Esophagus muscularis mucosa (tissue), 4 donors: ENCODE measurements around the gene C9orf85. TPM values are rescaled to one million over a fixed set of nuclear protein-coding genes. Genes with fewer than 3 reads are reported as not detected.
"Not testable (repeated sequence)": the region's sequence is repeated elsewhere in the genome, so short reads cannot be mapped to it uniquely, and the experiment has no call there.

Source experiments
- DNase-seq: peaks from one replicate; pipeline ENCODE4 v3.0.0-alpha.2; 2017; ENCODE audit errors: extremely low spot score
- H3K27ac ChIP-seq, 4 donors: fragments of 200-600 bp; sonication (generic); replicated peaks in 1 of 4; 1 replicate in 3 of 4; 2 replicates in 1 of 4; pipeline ENCODE4 v1.5.1; 2016 to 2019; ENCODE audit warnings: mild to moderate bottlenecking in 1 of 4
- H3K27me3 ChIP-seq, 4 donors: fragments of 200-600 bp; sonication (generic); one replicate each; pipeline versions ENCODE4 v1.5.1 to v1.6.0; 2016 to 2019
- H3K36me3 ChIP-seq, 4 donors: fragments of 200-600 bp; sonication (generic); one replicate each; pipeline ENCODE4 v1.5.1; 2016 to 2019
- H3K4me1 ChIP-seq, 4 donors: fragments of 200-600 bp; sonication (generic); one replicate each; pipeline ENCODE4 v1.5.1; 2016 to 2019
- H3K4me3 ChIP-seq, 4 donors: fragments of 200-600 bp; sonication (generic); 1 replicate in 2 of 4; 2 replicates in 2 of 4; pipeline ENCODE4 v1.5.1; 2016 to 2019; ENCODE audit warnings: mild to moderate bottlenecking in 4 of 4, moderate library complexity in 1 of 4
- H3K9me3 ChIP-seq, 4 donors: fragments of 200-600 bp; sonication (generic); 1 replicate in 3 of 4; 2 replicates in 1 of 4; pipeline ENCODE4 v1.5.1; 2016 to 2019
- EP300 ChIP-seq: sonication (generic); formaldehyde crosslinking; IDR thresholded peaks from one replicate; pipeline ENCODE4 v1.6.1; 2017; ENCODE audit warnings: antibody characterized with exemption
- POLR2A ChIP-seq: fragments of 450-650 bp; IDR thresholded peaks from one replicate; pipeline ENCODE4 v1.6.1; 2017; ENCODE audit warnings: antibody characterized with exemption, moderate library complexity, mild to moderate bottlenecking, low read depth
- POLR2AphosphoS5 ChIP-seq, 2 donors: sonication (generic); formaldehyde crosslinking; IDR thresholded peaks; one replicate each; pipeline ENCODE4 v1.6.1; 2017; ENCODE audit warnings: antibody characterized with exemption in 2 of 2
- WGBS: methylation state at CpG from one replicate; pipeline ENCODE4 v1.1.5; 2018; 5-methylcytosine and 5-hydroxymethylcytosine counted together
- intact Hi-C: fragments of 100-400 bp; cut with DNase I; formaldehyde crosslinking; loops from one replicate; pipeline ENCODE4 v1.15.1; 2023
- total RNA-seq, 4 donors: library from RNA; depleted of rRNA; stranded (reverse); fragments of >200 nt; gene quantifications; one replicate each; pipeline versions ENCODE4 v1.1.0 to v1.2.1, GENCODE V29; 2016
- TF ChIP-seq, protein P1 (sequence below), 3 experiments: fragments of 200-600 bp in 2 of 3; fragments of 450-650 bp in 1 of 3; sonication (generic) in 2 of 3; IDR thresholded peaks; one replicate each; pipeline ENCODE4 v1.5.1; 2017 to 2019; ENCODE audit warnings: antibody characterized with exemption in 3 of 3, mild to moderate bottlenecking in 2 of 3, moderate library complexity in 1 of 3

C9orf85 gene
- total RNA-seq, 4 donors from 2014 or later, result 5.8 to 12.3 (median 8.5) TPM

DNA sequence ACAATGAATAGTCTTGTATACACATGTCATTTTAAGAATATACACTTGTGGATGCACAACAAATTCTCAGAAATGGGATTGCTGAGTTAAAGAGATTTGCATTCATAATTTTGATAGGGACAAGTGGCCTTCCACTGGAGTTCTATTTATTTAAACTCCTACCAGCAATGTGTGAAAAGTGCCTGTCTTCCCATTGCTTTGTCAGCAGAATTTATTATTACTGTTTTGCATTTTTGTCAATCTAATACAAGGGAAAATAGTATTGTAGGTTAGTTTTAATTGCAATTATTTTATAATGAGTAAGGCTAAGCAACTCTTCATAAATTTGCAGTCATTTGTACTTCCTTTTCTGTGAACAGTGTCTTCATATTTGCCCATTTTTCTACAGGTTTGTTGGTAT is 94.0 kb downstream of the C9orf85 start:
- no peak for DNase-seq
- Histone ChIP-seq H3K4me1 (no peaks in the 10 kb centered on the region), H3K36me3 (no peaks in the 10 kb centered on the region), H3K27ac (no peak overlapping the region), H3K27me3 (no peaks in the 10 kb centered on the region), H3K4me3 (no peak overlapping the region), H3K9me3 (no peaks in the 10 kb centered on the region)
- no peak for TF ChIP-seq EP300
- TF ChIP-seq POLR2A, result no peak
- TF ChIP-seq, protein P1, sequence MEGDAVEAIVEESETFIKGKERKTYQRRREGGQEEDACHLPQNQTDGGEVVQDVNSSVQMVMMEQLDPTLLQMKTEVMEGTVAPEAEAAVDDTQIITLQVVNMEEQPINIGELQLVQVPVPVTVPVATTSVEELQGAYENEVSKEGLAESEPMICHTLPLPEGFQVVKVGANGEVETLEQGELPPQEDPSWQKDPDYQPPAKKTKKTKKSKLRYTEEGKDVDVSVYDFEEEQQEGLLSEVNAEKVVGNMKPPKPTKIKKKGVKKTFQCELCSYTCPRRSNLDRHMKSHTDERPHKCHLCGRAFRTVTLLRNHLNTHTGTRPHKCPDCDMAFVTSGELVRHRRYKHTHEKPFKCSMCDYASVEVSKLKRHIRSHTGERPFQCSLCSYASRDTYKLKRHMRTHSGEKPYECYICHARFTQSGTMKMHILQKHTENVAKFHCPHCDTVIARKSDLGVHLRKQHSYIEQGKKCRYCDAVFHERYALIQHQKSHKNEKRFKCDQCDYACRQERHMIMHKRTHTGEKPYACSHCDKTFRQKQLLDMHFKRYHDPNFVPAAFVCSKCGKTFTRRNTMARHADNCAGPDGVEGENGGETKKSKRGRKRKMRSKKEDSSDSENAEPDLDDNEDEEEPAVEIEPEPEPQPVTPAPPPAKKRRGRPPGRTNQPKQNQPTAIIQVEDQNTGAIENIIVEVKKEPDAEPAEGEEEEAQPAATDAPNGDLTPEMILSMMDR (IDR thresholded peaks at IDR 0.05), result no peak
- TF ChIP-seq POLR2AphosphoS5 (IDR thresholded peaks at IDR 0.05), result no peak
- intact Hi-C loops, result no loop called here

DNA sequence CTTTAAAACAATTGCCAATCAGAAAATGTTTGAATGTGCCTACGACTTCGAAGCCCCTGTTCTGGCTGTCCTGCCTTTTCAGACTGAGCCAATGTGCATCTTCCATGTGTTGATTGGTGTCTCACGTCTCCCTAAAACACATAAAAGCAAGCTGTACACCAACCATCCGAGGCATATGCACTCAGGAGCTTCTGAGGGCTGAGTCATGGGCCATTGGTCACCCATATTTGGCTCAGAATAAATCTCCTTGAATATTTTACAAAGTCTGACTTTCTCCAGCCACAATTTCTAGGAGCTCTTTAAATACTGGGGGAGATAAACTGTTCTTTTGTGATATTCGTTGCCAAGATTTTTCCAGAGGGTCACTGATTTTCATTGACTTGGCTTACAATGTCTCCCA is 95.1 kb downstream of the C9orf85 start:
- TF ChIP-seq POLR2A (no peak), EP300 (no peak), POLR2AphosphoS5 (IDR thresholded peaks at IDR 0.05) (no peak)
- TF ChIP-seq, protein P1 (IDR thresholded peaks at IDR 0.05), result no peak

DNA sequence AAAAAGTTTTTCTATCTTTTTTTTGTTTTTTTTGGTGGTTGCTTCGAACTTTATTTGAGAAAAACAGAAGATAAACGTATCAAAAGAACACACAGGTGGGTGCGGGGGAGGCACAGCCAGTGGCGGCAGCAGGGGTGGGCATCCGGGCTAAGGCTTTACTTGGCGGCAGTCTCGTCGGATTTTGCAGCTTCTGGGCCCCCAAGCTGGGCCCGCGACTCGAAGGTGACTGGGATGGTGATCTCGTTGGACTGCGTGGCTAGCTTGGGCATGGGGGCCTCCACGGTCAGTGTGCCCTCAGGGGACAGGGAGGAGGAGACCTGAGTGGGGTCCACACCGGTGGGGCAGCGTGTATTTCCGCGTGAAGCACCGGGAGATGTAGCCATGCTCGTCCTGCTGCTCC is 96.3 kb downstream of the C9orf85 start:
- H3K27ac ChIP-seq, H3K36me3 ChIP-seq, intact Hi-C loops, DNase-seq, H3K4me1 ChIP-seq, H3K27me3 ChIP-seq, H3K9me3 ChIP-seq, H3K4me3 ChIP-seq: not testable (repeated sequence)
- 85% methylated on average over 20 of the region's 20 CpGs for WGBS

More for the DNA sequence above, 95.1 kb downstream of the C9orf85 start:
- H3K27ac ChIP-seq, result no peak overlapping the region
- WGBS, result 84% methylated on average over 5 of the region's 5 CpGs
- no peaks in the 10 kb centered on the region for H3K27me3 ChIP-seq
- H3K4me3 ChIP-seq, result no peak overlapping the region
- H3K4me1 ChIP-seq, result no peaks in the 10 kb centered on the region
- DNase-seq, result no peak
- H3K36me3 ChIP-seq, result no peaks in the 10 kb centered on the region
- intact Hi-C loops, result no loop called here
- H3K9me3 ChIP-seq, result no peaks in the 10 kb centered on the region

DNA sequence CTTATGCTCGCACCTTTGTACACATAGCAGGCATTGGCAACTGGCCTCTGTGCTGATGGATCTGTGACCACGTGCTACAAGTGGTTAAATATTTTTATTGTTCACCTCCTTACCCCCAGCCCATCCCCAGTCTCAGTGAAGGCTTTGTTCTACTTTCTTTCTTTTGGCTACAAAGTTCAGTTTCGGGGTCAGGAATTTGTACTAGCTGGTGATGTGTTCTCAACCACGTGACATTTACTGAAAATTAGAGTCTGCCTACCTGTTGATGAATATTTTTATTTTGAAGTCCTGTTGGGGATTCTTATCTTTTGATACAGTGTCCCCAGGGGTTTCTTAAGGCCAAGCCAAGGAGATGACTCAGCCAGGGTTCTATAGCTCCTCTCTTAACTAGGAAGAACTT is 101.2 kb downstream of the C9orf85 start:
- TF ChIP-seq POLR2A (no peak), POLR2AphosphoS5 (IDR thresholded peaks at IDR 0.05) (no peak), EP300 (no peak)
- TF ChIP-seq, protein P1 (IDR thresholded peaks at IDR 0.05), result no peak
- Histone ChIP-seq H3K36me3 (no peaks in the 10 kb centered on the region), H3K9me3 (no peaks in the 10 kb centered on the region), H3K4me1 (no peaks in the 10 kb centered on the region), H3K4me3 (no peak overlapping the region), H3K27ac (no peak overlapping the region), H3K27me3 (no peaks in the 10 kb centered on the region)
- no peak for DNase-seq
- WGBS, result 78% methylated on average over 4 of the region's 4 CpGs
- intact Hi-C loops, result no loop called here

DNA sequence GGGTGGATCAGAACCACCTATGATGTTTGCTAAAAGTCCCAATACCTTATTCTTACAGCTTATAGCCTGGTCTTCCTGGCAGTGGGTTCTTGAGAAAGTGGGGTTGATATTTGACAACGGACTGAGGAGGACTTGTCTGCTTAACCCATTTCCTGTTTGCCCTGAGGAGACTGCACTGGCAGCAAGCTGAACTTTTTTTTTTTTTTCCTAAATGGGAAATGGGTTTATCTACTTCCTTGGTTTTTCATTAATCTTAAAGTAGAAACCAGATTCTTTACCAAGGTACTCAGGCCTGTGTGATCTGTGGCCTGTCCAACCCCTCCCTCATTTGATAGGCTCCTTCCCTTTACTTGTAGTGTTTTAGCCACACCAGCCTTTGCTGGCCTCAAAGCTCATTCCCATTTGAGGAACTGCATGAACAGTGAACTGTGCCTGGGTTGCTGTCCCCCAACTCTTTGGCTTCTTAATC is 101.9 kb downstream of the C9orf85 start:
- Histone ChIP-seq H3K27ac (no peak overlapping the region), H3K9me3 (no peaks in the 10 kb centered on the region), H3K36me3 (no peaks in the 10 kb centered on the region), H3K4me1 (no peaks in the 10 kb centered on the region), H3K4me3 (no peak overlapping the region), H3K27me3 (no peaks in the 10 kb centered on the region)
- no peak for TF ChIP-seq POLR2AphosphoS5 (IDR thresholded peaks at IDR 0.05)
- no peak for TF ChIP-seq POLR2A
- TF ChIP-seq, protein P1 (IDR thresholded peaks at IDR 0.05), result no peak
- no peak for TF ChIP-seq EP300
- WGBS, result 40% methylated on average over 1 of the region's 1 CpG
- DNase-seq, result no peak
- intact Hi-C loops, result no loop called here
